Activated naive CD4-positive, alpha-beta T cell treated with anti-CD3 and anti-CD28 coated beads, Interleukin-2, amount 50 U/mL, for 24 hours (primary cell): ENCODE data around the gene GSTA3.
"Not testable (repeated sequence)": the region's sequence is repeated elsewhere in the genome, so short reads cannot be mapped to it uniquely, and the experiment has no call there.

ENCODE experiments used
- H3K27ac Mint-ChIP-seq: one replicate; pipeline ENCODE4 v1.8.0; 2021; ENCODE audit warnings: mild to moderate bottlenecking, mixed read lengths
- H3K27me3 Mint-ChIP-seq: one replicate; pipeline ENCODE4 v1.8.0; 2021; ENCODE audit warnings: mixed read lengths
- H3K36me3 Mint-ChIP-seq: one replicate; pipeline ENCODE4 v1.8.0; 2021; ENCODE audit warnings: mixed read lengths
- H3K4me1 Mint-ChIP-seq: one replicate; pipeline ENCODE4 v1.8.0; 2021; ENCODE audit warnings: mixed read lengths
- H3K4me3 Mint-ChIP-seq: one replicate; pipeline ENCODE4 v1.8.0; 2021; ENCODE audit warnings: mild to moderate bottlenecking, mixed read lengths
- H3K9me3 Mint-ChIP-seq: one replicate; pipeline ENCODE4 v1.8.0; 2021; ENCODE audit warnings: mixed read lengths

The GSTA3 gene

GRCh38 chr6:52922161-52922560, 12.7 kb upstream of the GSTA3 start:
- H3K27me3 Mint-ChIP-seq = no peaks in the 10 kb centered on the region
- H3K4me1 Mint-ChIP-seq = no peaks in the 10 kb centered on the region
- no peaks in the 10 kb centered on the region for H3K36me3 Mint-ChIP-seq
- no peak overlapping the region for H3K27ac Mint-ChIP-seq
- no peaks in the 10 kb centered on the region for H3K9me3 Mint-ChIP-seq
- H3K4me3 Mint-ChIP-seq = no peak overlapping the region

- H3K36me3 Mint-ChIP-seq = no peaks in the 10 kb centered on the region
- H3K27ac Mint-ChIP-seq = no peak overlapping the region
- H3K4me1 Mint-ChIP-seq = no peaks in the 10 kb centered on the region
- H3K4me3 Mint-ChIP-seq = no peak overlapping the region
- no peaks in the 10 kb centered on the region for H3K27me3 Mint-ChIP-seq
- H3K9me3 Mint-ChIP-seq = no peaks in the 10 kb centered on the region
Measured at GRCh38 chr6:52921743-52922142, 12.2 kb upstream of the GSTA3 start.

- H3K9me3 Mint-ChIP-seq, H3K4me1 Mint-ChIP-seq, H3K27me3 Mint-ChIP-seq, H3K36me3 Mint-ChIP-seq, H3K4me3 Mint-ChIP-seq, H3K27ac Mint-ChIP-seq: not testable (repeated sequence)
Measured at GRCh38 chr6:52919511-52919910, 10.0 kb upstream of the GSTA3 start.

GRCh38 chr6:52918771-52919170, 9.3 kb upstream of the GSTA3 start:
- H3K9me3 Mint-ChIP-seq, H3K4me3 Mint-ChIP-seq, H3K27ac Mint-ChIP-seq, H3K27me3 Mint-ChIP-seq, H3K36me3 Mint-ChIP-seq, H3K4me1 Mint-ChIP-seq: not testable (repeated sequence)

GRCh38 chr6:52918027-52918686, 8.7 kb upstream of the GSTA3 start:
- not testable (repeated sequence) for H3K4me1 Mint-ChIP-seq, H3K27me3 Mint-ChIP-seq, H3K4me3 Mint-ChIP-seq, H3K36me3 Mint-ChIP-seq, H3K9me3 Mint-ChIP-seq
- H3K27ac Mint-ChIP-seq = peak overlapping the region; percentile 21

- no peak overlapping the region for H3K27ac Mint-ChIP-seq
- H3K36me3 Mint-ChIP-seq = no peaks in the 10 kb centered on the region
- no peak overlapping the region for H3K4me3 Mint-ChIP-seq
- H3K27me3 Mint-ChIP-seq = no peaks in the 10 kb centered on the region
- no peaks in the 10 kb centered on the region for H3K4me1 Mint-ChIP-seq
- no peaks in the 10 kb centered on the region for H3K9me3 Mint-ChIP-seq
Measured at GRCh38 chr6:52914516-52914915, 5.0 kb upstream of the GSTA3 start.

- Mint-ChIP-seq H3K27me3 (no peaks in the 10 kb centered on the region), H3K36me3 (no peaks in the 10 kb centered on the region), H3K9me3 (no peaks in the 10 kb centered on the region), H3K27ac (no peak overlapping the region), H3K4me3 (no peak overlapping the region), H3K4me1 (no peaks in the 10 kb centered on the region)
Measured at GRCh38 chr6:52910091-52910490, 593 bp upstream of the GSTA3 start.

GRCh38 chr6:52909131-52909530, 367 bp downstream of the GSTA3 start:
- Mint-ChIP-seq H3K27ac (no peak overlapping the region), H3K27me3 (no peaks in the 10 kb centered on the region)

GRCh38 chr6:52908526-52908925, 972 bp downstream of the GSTA3 start:
- Mint-ChIP-seq H3K27ac (no peak overlapping the region), H3K4me1 (no peaks in the 10 kb centered on the region), H3K4me3 (no peak overlapping the region), H3K9me3 (no peaks in the 10 kb centered on the region), H3K27me3 (no peaks in the 10 kb centered on the region), H3K36me3 (no peaks in the 10 kb centered on the region)

More at GRCh38 chr6:52909131-52909530, 367 bp downstream of the GSTA3 start:
- Mint-ChIP-seq H3K4me3 (no peak overlapping the region), H3K36me3 (no peaks in the 10 kb centered on the region), H3K4me1 (no peaks in the 10 kb centered on the region), H3K9me3 (no peaks in the 10 kb centered on the region)

- no peak overlapping the region for H3K4me3 Mint-ChIP-seq
- H3K27me3 Mint-ChIP-seq = peaks cover 1% of the 10 kb centered on the region
- no peaks in the 10 kb centered on the region for H3K4me1 Mint-ChIP-seq
- no peaks in the 10 kb centered on the region for H3K9me3 Mint-ChIP-seq
- H3K36me3 Mint-ChIP-seq = no peaks in the 10 kb centered on the region
- H3K27ac Mint-ChIP-seq = no peak overlapping the region
Measured at GRCh38 chr6:52904562-52905279, 4.8 kb downstream of the GSTA3 start.

- Mint-ChIP-seq H3K4me1 (no peaks in the 10 kb centered on the region), H3K36me3 (no peaks in the 10 kb centered on the region), H3K27ac (no peak overlapping the region), H3K27me3 (peaks cover 1% of the 10 kb centered on the region), H3K9me3 (no peaks in the 10 kb centered on the region), H3K4me3 (no peak overlapping the region)
Measured at GRCh38 chr6:52900536-52900935, 9.0 kb downstream of the GSTA3 start.

GRCh38 chr6:52895790-52896189, 13.7 kb downstream of the GSTA3 start:
- H3K27ac Mint-ChIP-seq, H3K36me3 Mint-ChIP-seq: not testable (repeated sequence)

GRCh38 chr6:52894285-52894684, 15.2 kb downstream of the GSTA3 start:
- H3K27me3 Mint-ChIP-seq = no peaks in the 10 kb centered on the region
- no peaks in the 10 kb centered on the region for H3K36me3 Mint-ChIP-seq
- no peaks in the 10 kb centered on the region for H3K9me3 Mint-ChIP-seq
- no peaks in the 10 kb centered on the region for H3K4me1 Mint-ChIP-seq
- no peak overlapping the region for H3K27ac Mint-ChIP-seq
- no peak overlapping the region for H3K4me3 Mint-ChIP-seq

More at GRCh38 chr6:52895790-52896189, 13.7 kb downstream of the GSTA3 start:
- not testable (repeated sequence) for H3K27me3 Mint-ChIP-seq, H3K9me3 Mint-ChIP-seq, H3K4me1 Mint-ChIP-seq, H3K4me3 Mint-ChIP-seq

- Mint-ChIP-seq H3K4me1 (no peaks in the 10 kb centered on the region), H3K27ac (no peak overlapping the region), H3K27me3 (no peaks in the 10 kb centered on the region), H3K9me3 (no peaks in the 10 kb centered on the region), H3K4me3 (no peak overlapping the region), H3K36me3 (no peaks in the 10 kb centered on the region)
Measured at GRCh38 chr6:52893803-52894202, 15.7 kb downstream of the GSTA3 start.

- no peaks in the 10 kb centered on the region for H3K9me3 Mint-ChIP-seq
- H3K36me3 Mint-ChIP-seq = no peaks in the 10 kb centered on the region
- no peak overlapping the region for H3K4me3 Mint-ChIP-seq
- H3K27me3 Mint-ChIP-seq = no peaks in the 10 kb centered on the region
- H3K27ac Mint-ChIP-seq = no peak overlapping the region
- no peaks in the 10 kb centered on the region for H3K4me1 Mint-ChIP-seq
Measured at GRCh38 chr6:52893221-52893620, 16.3 kb downstream of the GSTA3 start.

GRCh38 chr6:52890018-52890417, 19.5 kb downstream of the GSTA3 start:
- H3K4me3 Mint-ChIP-seq = no peak overlapping the region
- H3K36me3 Mint-ChIP-seq = no peaks in the 10 kb centered on the region
- no peaks in the 10 kb centered on the region for H3K9me3 Mint-ChIP-seq
- no peaks in the 10 kb centered on the region for H3K4me1 Mint-ChIP-seq
- no peaks in the 10 kb centered on the region for H3K27me3 Mint-ChIP-seq
- H3K27ac Mint-ChIP-seq = no peak overlapping the region
